SK-N-SH (cell line): ENCODE data around the gene RABL6.
"Not testable (repeated sequence)": the region's sequence is repeated elsewhere in the genome, so short reads cannot be mapped to it uniquely, and the experiment has no call there.

Experiments used
- CTCF ChIP-seq: fragments of 200-600 bp; sonication (generic); IDR thresholded peaks from 2 replicates; pipeline ENCODE4 v1.6.1; 2017; ENCODE audit warnings: antibody characterized with exemption, mild to moderate bottlenecking, moderate library complexity
- FOXM1 ChIP-seq: IDR thresholded peaks from 2 replicates; pipeline ENCODE4 v1.4.0; 2012; ENCODE audit warnings: low read depth, mild to moderate bottlenecking
- REST ChIP-seq: IDR thresholded peaks from 2 replicates; pipeline ENCODE4 v1.6.1; 2012; ENCODE audit warnings: mild to moderate bottlenecking, low read depth, low read length, moderate library complexity
- TAF1 ChIP-seq: IDR thresholded peaks from 2 replicates; pipeline ENCODE4 v1.6.1; 2012; ENCODE audit warnings: low read depth, mild to moderate bottlenecking, low read length, moderate library complexity, borderline replicate concordance
- USF1 ChIP-seq: IDR thresholded peaks from 2 replicates; pipeline ENCODE4 v1.4.0; 2012; ENCODE audit warnings: low read depth, borderline replicate concordance

GRCh38 chr9:136786983-136787382 is 20.8 kb upstream of the RABL6 start:
- TF ChIP-seq CTCF, USF1, REST, TAF1, FOXM1: not testable (repeated sequence)
